PC-3 (cell line): ENCODE results near the gene PACRG.

Experiments
- EZH2 ChIP-seq: fragments of 300-600 bp; sonication (generic); IDR thresholded peaks from one replicate; pipeline ENCODE4 v1.6.1; 2017; ENCODE audit warnings: antibody characterized with exemption, mild to moderate bottlenecking, low read length; ENCODE audit not compliant: unreplicated experiment
- TF ChIP-seq, protein P1 (sequence below): fragments of 300-600 bp; sonication (generic); conservative IDR thresholded peaks from 2 replicates; pipeline ENCODE4 v1.5.1; 2017; ENCODE audit warnings: antibody characterized with exemption, low read depth, mild to moderate bottlenecking, low read length

DNA sequence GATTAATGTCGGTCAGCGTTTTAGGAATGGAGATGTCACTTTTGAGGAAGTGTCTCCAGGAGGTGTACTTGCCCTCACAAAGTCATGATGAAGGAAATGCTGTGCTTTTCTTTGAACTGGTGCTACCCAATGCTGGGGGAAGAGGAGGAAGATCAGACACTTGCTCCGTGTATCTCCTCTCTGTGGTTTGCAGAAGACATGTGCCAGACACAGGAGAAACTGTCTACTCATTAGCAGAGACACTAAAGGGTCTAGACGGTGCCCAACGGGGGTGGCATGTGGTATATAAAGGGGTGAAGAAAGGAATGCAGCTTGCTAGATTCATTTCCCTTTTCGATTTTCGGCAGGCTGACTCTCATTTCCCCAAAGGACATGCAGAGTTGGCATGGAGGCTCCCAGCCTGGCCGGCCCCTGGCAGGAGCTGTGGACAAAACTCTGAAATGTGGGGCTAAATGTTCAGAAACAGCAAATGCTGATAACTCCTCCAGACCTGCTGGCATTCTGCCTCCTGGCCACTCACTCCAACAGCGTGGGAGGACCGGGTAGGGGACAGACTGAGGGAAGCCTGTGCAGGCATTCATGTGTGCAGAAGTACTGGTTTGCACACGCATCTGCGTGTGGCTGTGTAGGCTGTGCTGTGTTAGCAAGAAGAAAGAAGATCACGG lies 627.1 kb downstream of the PACRG start:
- TF ChIP-seq EZH2: no peak
- TF ChIP-seq, protein P1, sequence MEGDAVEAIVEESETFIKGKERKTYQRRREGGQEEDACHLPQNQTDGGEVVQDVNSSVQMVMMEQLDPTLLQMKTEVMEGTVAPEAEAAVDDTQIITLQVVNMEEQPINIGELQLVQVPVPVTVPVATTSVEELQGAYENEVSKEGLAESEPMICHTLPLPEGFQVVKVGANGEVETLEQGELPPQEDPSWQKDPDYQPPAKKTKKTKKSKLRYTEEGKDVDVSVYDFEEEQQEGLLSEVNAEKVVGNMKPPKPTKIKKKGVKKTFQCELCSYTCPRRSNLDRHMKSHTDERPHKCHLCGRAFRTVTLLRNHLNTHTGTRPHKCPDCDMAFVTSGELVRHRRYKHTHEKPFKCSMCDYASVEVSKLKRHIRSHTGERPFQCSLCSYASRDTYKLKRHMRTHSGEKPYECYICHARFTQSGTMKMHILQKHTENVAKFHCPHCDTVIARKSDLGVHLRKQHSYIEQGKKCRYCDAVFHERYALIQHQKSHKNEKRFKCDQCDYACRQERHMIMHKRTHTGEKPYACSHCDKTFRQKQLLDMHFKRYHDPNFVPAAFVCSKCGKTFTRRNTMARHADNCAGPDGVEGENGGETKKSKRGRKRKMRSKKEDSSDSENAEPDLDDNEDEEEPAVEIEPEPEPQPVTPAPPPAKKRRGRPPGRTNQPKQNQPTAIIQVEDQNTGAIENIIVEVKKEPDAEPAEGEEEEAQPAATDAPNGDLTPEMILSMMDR: no peak
